Neural cell (in vitro differentiated cells): ENCODE measurements around the gene PRDX5.

ENCODE experiments used
- CTCF ChIP-seq: fragments of 450-650 bp; IDR thresholded peaks from 2 replicates; pipeline ENCODE4 v1.5.1; 2014; ENCODE audit warnings: antibody characterized with exemption, mild to moderate bottlenecking, moderate library complexity; ENCODE audit not compliant: poor library complexity, severe bottlenecking
- EZH2 ChIP-seq: fragments of 200-600, 300-800 bp; shearing (Covaris generic), sonication (generic); IDR thresholded peaks from 2 replicates; pipeline ENCODE4 v1.6.1; 2014; ENCODE audit warnings: antibody characterized with exemption, low read length, borderline replicate concordance, mild to moderate bottlenecking; ENCODE audit not compliant: insufficient read depth, poor library complexity, severe bottlenecking

- TF ChIP-seq CTCF (no peak), EZH2 (no peak)
Observed at GRCh38 chr11:64349404-64349803, 31.5 kb downstream of the PRDX5 start.
